OCI-LY1 (cell line): ENCODE results near the gene PCDHGA3.

Source experiments
- CTCF ChIP-seq: fragments of 200-600 bp; sonication (generic), shearing (Covaris generic); IDR thresholded peaks from 2 replicates; pipeline ENCODE4 v1.5.1; 2017; ENCODE audit warnings: mild to moderate bottlenecking, antibody characterized with exemption, low read length, moderate library complexity, mixed read lengths
- EZH2 ChIP-seq: fragments of 200-600 bp; sonication (generic), shearing (Covaris generic); IDR thresholded peaks from 2 replicates; pipeline ENCODE4 v1.8.0; 2017; ENCODE audit warnings: borderline replicate concordance, mixed run types, mild to moderate bottlenecking, antibody characterized with exemption, low read length, moderate library complexity, mixed read lengths

GRCh38 chr5:141313711-141314110 is 29.9 kb upstream of the PCDHGA3 start:
- TF ChIP-seq CTCF (no peak), EZH2 (no peak)
